ENCODE results near the gene PVALB. TPM values are rescaled to one million over a fixed set of nuclear protein-coding genes. Genes with fewer than 3 reads are reported as not detected.

The PVALB gene
- total RNA-seq, 1 donor from 2014 or later: not detected

DNA sequence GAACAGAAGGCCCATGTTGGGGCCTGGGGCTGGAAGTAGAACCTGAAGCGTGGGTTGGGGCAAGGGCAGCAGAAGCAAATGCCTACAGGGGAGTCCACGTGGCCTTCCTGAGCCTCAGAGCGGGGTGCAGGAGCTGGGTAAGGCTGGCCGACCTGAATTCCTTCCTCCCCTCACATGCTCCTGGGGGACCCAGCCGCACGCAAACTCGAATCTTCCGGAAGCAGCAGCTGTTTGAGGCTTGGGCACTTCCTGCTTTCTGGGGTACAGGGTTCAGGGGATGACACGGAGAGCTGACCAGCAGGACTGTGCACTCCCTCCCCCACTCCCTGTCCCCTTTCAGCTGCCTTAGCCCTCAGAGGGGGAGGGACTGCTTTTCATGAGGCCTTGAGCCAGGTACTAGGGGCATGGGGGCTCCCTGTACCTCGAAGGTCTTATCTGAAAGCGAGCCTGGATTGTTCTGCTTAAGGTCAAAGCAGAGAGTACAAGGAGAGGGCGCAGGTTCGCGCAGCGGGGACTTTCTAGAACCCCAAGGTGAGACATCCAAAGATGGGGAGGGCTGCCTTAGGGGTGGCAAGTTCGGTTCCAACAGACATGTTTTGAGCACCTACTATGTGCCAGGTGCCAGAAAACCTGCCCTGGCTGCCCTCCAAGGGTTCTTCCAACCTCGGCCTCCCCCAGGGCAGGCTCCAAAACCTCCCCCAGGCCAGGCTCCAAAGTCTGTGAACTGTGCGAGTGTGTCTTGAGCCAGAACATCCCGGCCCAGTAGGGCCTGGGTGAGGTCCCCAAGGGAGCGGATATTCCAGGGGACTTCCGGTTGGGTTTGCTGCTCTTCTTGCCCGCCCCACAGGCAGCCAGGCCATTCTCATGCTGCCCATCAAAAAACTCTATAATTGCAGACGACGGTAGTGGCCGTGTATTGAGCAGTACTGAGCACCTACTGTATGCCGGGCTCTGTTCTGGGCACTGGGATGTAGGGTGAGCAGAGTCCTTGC is 45.7 kb upstream of the PVALB start:
- H3K4me1 Mint-ChIP-seq: no peaks in the 10 kb centered on the region
- no peak overlapping the region for H3K27ac Mint-ChIP-seq
- TF ChIP-seq, protein P1, sequence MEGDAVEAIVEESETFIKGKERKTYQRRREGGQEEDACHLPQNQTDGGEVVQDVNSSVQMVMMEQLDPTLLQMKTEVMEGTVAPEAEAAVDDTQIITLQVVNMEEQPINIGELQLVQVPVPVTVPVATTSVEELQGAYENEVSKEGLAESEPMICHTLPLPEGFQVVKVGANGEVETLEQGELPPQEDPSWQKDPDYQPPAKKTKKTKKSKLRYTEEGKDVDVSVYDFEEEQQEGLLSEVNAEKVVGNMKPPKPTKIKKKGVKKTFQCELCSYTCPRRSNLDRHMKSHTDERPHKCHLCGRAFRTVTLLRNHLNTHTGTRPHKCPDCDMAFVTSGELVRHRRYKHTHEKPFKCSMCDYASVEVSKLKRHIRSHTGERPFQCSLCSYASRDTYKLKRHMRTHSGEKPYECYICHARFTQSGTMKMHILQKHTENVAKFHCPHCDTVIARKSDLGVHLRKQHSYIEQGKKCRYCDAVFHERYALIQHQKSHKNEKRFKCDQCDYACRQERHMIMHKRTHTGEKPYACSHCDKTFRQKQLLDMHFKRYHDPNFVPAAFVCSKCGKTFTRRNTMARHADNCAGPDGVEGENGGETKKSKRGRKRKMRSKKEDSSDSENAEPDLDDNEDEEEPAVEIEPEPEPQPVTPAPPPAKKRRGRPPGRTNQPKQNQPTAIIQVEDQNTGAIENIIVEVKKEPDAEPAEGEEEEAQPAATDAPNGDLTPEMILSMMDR (IDR thresholded peaks at IDR 0.05; ENCODE audit: unreplicated experiment): no peak
- H3K36me3 Mint-ChIP-seq: no peaks in the 10 kb centered on the region
- peaks cover 41% of the 10 kb centered on the region for H3K27me3 Mint-ChIP-seq (ENCODE audit: low read depth)
- DNase-seq (ENCODE audit: low spot score in 2 of 2, unreplicated experiment in 2 of 2): no peak
- no peak overlapping the region for H3K4me3 Mint-ChIP-seq
- no peaks in the 10 kb centered on the region for H3K9me3 Mint-ChIP-seq

DNA sequence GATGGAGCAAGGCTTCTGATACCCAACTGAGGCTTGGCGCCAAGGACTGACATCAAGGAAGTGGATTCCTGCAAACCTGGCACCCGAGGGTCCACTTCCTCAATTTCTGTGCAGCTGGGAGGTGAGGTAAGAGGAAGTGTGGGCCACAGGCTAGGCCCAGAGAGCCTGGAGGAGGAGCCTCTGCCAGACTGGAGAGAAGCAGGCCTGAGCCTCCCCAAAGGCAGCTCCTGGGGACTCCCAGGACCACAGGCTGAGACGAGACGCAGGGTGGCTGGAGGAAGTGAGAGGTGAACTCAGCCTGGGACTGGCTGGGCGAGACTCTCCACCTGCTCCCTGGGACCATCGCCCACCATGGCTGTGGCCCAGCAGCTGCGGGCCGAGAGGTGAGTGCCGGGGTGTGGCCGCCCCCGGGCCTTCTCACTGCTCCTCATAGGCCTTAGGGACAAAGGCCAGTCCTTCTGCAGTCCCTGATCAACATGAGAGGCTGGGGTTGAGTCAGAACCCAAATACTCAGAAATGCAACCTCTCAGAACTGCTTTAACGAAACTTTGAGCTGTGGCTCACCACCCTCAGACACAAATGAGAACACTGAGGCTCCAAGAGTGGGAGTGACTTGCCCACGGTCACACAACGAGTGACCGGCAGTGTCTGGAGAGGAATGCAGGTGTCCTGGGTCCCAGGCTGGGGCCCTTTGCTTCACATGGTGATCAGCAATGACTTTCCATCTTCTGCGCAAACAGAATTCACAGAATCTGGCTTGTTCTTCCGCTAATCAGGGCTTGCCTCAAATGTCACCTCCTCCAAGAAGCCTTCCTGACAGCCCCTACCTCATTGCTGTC is 44.2 kb upstream of the PVALB start, which contains the start of gene NCF4:
Gene NCF4, plus strand, starts transcription at position 186 of the 839 bp plus-strand sequence. Its CDS starts 166 bp downstream, at position 352.
- no peak within 1 kb of the TSS for H3K27ac Mint-ChIP-seq
- DNase-seq (ENCODE audit: low spot score in 2 of 2, unreplicated experiment in 2 of 2): no peak
- TF ChIP-seq, protein P1 (IDR thresholded peaks at IDR 0.05; ENCODE audit: unreplicated experiment): no peak
- peaks cover 5% of the 10 kb centered on the region for H3K4me1 Mint-ChIP-seq
- peaks cover 42% of the 10 kb centered on the region for H3K27me3 Mint-ChIP-seq (ENCODE audit: low read depth)
- H3K36me3 Mint-ChIP-seq: no peaks in the 10 kb centered on the region
- no peaks in the 10 kb centered on the region for H3K9me3 Mint-ChIP-seq
- H3K4me3 Mint-ChIP-seq: no peak within 1 kb of the TSS

DNA sequence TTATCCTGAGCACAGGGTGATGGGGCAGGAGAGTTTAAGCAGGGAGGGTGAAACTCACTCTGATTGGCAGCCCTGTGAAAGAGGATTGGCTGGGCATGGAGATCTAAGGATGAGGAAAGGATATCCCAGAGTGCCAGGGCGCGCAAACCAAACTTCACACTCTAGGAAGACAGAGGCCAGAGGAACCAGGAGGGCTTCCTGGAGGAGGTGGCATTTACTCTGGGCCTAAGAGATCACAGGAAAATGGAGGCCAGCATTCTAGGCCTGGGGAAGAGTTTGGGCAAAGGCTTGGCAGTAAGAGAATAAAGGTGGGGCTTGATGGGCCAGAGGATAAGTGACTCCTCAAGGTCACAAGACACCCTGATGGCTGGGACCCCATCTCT is 43.6 kb upstream of the PVALB start:
- Mint-ChIP-seq H3K4me3 (no peak overlapping the region), H3K9me3 (no peaks in the 10 kb centered on the region), H3K4me1 (peaks cover 6% of the 10 kb centered on the region), H3K27ac (no peak overlapping the region), H3K27me3 (ENCODE audit: low read depth) (peaks cover 36% of the 10 kb centered on the region), H3K36me3 (no peaks in the 10 kb centered on the region)
- TF ChIP-seq, protein P1 (IDR thresholded peaks at IDR 0.05; ENCODE audit: unreplicated experiment): no peak
- DNase-seq (ENCODE audit: low spot score in 2 of 2, unreplicated experiment in 2 of 2): no peak

DNA sequence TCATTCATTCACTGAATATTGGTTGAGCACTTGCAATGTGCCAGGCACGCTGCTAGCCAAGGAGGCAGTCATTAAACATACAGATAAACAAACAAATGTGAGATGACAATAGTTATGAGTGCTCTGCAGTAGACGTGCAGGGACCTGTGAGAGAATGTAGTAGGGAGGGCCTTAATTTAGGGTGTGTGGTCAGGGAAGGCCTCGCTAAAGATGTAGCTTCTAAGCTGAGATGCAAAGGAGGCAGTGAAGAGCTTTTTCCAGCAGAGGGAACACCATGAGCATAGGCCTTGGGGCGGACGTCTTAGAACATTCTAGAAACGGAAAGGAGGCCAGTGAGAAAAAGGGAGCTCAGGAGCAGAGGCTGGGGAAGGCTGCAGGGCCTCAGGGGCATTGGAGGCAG is 43.2 kb upstream of the PVALB start:
- no peak for DNase-seq (ENCODE audit: low spot score in 2 of 2, unreplicated experiment in 2 of 2)
- peaks cover 6% of the 10 kb centered on the region for H3K4me1 Mint-ChIP-seq
- H3K27ac Mint-ChIP-seq: no peak overlapping the region
- H3K4me3 Mint-ChIP-seq: no peak overlapping the region
- TF ChIP-seq, protein P1 (IDR thresholded peaks at IDR 0.05; ENCODE audit: unreplicated experiment): no peak
- H3K36me3 Mint-ChIP-seq: no peaks in the 10 kb centered on the region
- H3K27me3 Mint-ChIP-seq (ENCODE audit: low read depth): peaks cover 32% of the 10 kb centered on the region
- no peaks in the 10 kb centered on the region for H3K9me3 Mint-ChIP-seq

DNA sequence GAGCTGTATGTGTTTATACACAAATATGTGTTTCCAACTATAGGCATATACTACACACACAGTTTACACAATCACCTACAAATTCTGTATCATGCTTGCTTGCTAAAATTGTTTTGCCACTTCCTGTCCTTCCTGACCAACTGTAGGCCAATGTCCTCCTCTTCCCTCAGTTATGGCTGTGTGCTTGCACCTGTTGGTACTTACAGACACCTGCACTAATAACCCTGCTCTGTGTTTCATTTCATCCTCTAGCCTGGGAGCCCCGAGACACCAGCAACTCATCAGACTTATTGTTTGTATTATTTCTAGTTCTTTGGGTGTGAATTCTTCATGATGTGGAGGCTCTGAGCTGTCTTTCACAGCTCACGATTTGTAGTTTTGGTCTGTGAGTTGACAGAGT is 42.1 kb upstream of the PVALB start:
- Mint-ChIP-seq H3K27me3 (ENCODE audit: low read depth) (peaks cover 26% of the 10 kb centered on the region), H3K4me3 (no peak overlapping the region), H3K36me3 (no peaks in the 10 kb centered on the region), H3K27ac (no peak overlapping the region), H3K9me3 (no peaks in the 10 kb centered on the region), H3K4me1 (peaks cover 6% of the 10 kb centered on the region)
- DNase-seq (ENCODE audit: low spot score in 2 of 2, unreplicated experiment in 2 of 2): no peak
- TF ChIP-seq, protein P1 (IDR thresholded peaks at IDR 0.05; ENCODE audit: unreplicated experiment): no peak

Data from mesothelial cell of epicardium (in vitro differentiated cells).